ENCODE data around the gene ZNF540.

Gene ZNF540

DNA sequence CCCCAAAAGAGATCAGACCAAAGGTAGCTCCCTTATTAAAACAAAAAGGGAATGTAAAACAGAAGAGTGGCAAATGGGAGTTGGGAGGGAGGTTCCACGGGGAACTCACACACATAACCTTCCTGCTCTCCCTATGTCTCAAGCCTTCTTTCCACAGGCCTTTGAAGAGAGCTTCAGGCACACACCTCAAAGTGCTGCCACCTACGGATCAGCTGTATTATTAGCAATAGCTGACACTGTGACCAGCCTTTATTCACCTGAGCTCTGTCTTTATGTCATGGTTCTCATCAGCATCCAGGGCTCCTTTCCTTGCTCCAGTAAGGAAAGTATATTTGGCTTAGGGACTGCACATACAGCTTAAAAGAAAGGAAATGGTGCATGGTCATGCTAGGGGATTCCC is 11.3 kb upstream of the ZNF540 start:
- TF ChIP-seq, protein P1, sequence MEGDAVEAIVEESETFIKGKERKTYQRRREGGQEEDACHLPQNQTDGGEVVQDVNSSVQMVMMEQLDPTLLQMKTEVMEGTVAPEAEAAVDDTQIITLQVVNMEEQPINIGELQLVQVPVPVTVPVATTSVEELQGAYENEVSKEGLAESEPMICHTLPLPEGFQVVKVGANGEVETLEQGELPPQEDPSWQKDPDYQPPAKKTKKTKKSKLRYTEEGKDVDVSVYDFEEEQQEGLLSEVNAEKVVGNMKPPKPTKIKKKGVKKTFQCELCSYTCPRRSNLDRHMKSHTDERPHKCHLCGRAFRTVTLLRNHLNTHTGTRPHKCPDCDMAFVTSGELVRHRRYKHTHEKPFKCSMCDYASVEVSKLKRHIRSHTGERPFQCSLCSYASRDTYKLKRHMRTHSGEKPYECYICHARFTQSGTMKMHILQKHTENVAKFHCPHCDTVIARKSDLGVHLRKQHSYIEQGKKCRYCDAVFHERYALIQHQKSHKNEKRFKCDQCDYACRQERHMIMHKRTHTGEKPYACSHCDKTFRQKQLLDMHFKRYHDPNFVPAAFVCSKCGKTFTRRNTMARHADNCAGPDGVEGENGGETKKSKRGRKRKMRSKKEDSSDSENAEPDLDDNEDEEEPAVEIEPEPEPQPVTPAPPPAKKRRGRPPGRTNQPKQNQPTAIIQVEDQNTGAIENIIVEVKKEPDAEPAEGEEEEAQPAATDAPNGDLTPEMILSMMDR (IDR thresholded peaks at IDR 0.05; ENCODE audit: control insufficient read depth, insufficient read depth, low read depth, low read length, missing control alignments) = no peak
- no peak for DNase-seq (ENCODE audit: low read depth)
- no peak overlapping the region for H3K4me3 ChIP-seq (ENCODE audit: control insufficient read depth, low read depth, low read length)

DNA sequence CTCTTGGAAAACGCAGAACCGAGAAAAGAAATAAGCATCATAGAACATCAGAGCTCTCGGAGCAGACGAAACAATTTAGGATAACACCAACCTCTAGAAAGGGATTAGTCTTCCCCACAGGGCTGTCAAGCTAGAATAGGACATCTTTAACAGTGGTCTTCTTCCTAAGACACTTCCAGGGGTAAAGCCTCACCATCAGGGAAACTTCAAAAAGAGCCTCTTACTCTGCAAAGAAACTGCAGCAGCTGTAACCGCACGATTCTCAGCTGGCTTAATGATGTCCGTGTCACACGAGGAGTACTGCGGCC is 726 bp upstream of the ZNF540 start:
- no peak for DNase-seq (ENCODE audit: low read depth)
- H3K4me3 ChIP-seq (ENCODE audit: control insufficient read depth, low read depth, low read length) = peak overlapping the region; percentile 86
- TF ChIP-seq, protein P1 (IDR thresholded peaks at IDR 0.05; ENCODE audit: control insufficient read depth, insufficient read depth, low read depth, low read length, missing control alignments) = no peak

DNA sequence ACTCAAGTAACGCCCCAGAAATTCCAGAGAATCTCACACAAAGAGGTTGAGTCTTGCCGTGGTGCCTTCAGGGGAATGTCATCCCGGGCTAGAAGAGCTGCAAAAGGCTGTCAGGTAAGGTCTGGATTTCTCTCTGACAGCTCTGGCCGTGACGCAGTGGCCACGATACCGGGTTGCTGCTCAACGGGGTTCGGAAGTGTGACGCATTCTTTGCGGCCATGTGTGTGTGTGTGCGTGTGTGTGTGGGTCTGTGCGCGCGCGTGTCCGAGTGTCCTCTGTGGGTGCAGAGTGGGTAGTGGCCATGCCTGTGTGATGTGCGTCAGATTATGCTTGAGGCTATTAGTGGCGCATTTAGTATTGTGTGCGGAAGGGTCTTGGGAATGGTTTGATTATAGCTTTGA is 306 bp downstream of the ZNF540 start:
- peak; percentile 11 for DNase-seq (ENCODE audit: low read depth)
- H3K4me3 ChIP-seq (ENCODE audit: control insufficient read depth, low read depth, low read length) = peak overlapping the region; percentile 86
- TF ChIP-seq, protein P1 (IDR thresholded peaks at IDR 0.05; ENCODE audit: control insufficient read depth, insufficient read depth, low read depth, low read length, missing control alignments) = no peak

DNA sequence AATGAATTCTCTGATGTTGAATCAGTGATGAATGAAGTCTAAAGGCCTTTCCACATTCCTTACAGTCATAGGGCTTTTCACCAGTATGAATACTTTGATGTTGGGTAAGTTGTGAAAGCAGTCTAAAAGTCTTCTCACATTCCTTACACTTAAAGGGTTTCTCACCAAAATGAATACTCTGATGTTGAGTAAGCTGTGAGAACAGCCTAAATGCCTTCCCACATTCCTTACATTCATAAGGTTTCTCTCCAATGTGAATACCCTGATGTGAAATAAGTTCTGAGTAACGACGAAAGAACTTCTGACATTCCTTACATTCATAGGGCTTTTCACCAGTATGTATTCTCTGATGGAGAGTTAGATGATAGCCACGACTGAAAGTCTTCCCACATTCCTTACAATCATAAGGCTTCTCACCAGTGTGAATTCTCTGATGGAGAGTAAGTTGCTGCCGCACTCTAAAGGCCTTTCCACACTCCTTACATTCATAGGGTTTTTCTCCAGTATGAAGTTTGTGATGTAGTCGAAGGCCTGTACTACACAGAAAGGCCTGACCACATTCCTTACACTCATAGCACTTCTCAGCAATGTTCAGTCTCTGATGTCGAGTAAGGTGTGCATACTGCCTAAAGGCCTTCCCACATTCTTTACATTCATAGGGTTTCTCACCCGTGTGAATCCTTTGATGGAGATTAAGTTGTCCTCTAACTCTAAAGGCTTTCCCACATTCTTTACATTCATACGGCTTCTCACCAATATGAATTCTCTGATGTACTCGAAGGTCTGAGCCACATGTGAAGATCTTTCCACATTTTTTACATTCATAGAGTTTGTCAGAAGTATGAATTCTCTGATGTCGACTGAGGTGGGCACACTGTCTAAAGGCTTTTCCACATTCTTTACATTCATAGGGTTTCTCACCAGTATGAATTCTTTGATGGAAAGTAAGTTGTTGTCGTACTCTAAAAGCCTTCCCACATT is 40.7 kb downstream of the ZNF540 start:
- H3K4me3 ChIP-seq (ENCODE audit: control insufficient read depth, low read depth, low read length) = no peak overlapping the region
- TF ChIP-seq, protein P1 (IDR thresholded peaks at IDR 0.05; ENCODE audit: control insufficient read depth, insufficient read depth, low read depth, low read length, missing control alignments) = no peak
- no peak for DNase-seq (ENCODE audit: low read depth)

DNA sequence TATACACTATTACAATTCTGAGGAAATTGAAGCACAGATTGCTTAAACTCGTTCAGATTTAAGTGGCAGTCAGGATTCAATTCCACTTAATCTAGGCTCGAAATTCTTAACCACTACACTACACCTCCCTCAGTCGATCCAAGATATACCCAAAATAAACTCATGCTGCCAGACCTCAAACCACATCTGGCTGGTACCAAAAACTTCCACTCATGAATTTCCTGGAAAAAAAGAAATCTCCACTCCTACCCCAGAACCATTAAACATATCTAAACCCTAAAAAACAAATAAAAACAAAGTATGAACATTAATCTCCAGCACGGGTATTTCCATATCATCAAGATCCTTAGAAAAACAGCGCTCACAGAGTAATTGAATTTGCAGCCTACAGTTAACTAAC is 59.4 kb downstream of the ZNF540 start:
- peak overlapping the region; percentile 67 for H3K4me3 ChIP-seq (ENCODE audit: control insufficient read depth, low read depth, low read length)
- no peak for DNase-seq (ENCODE audit: low read depth)
- TF ChIP-seq, protein P1 (IDR thresholded peaks at IDR 0.05; ENCODE audit: control insufficient read depth, insufficient read depth, low read depth, low read length, missing control alignments) = no peak

DNA sequence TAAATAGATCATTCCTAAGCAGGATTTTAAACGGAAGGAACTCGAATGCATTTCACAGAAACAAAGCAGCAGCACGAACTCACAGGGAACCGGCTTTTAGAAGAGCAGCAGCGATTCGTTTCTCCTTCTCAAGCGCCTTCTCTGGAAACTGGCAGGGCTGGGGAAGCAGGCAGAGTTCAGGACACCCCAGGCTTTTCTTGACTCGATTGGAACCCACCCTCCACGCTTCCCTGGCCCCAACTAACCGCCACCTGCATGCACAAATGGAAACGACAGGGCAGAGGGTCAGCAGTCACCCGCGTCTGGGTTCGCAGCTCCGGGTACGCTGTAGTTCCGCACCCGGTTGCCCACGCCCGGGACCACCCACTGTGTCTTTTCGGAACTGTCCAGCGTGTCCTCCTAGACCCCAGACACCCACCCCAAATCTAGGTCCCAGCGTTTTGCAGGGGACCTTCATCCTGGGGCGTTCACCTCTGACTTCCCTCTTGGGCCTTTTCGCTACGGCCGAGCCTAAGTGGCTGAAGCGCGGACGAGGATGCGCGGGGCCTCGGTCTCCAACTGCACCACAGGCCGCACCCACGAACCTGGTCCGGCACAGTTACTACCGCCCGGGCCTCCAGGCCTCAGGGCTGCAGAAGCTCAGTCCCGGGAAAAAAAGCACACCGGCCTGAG is 60.1 kb downstream of the ZNF540 start:
- no peak for DNase-seq (ENCODE audit: low read depth)
- TF ChIP-seq, protein P1 (IDR thresholded peaks at IDR 0.05; ENCODE audit: control insufficient read depth, insufficient read depth, low read depth, low read length, missing control alignments) = no peak

More for the DNA sequence above, 60.1 kb downstream of the ZNF540 start:
- peak overlapping the region; percentile 67 for H3K4me3 ChIP-seq (ENCODE audit: control insufficient read depth, low read depth, low read length)

Data from AG09309 (cell line).